WTC11 (cell line): ENCODE results near the gene NTF3. TPM values are rescaled to one million over a fixed set of nuclear protein-coding genes. Genes with fewer than 3 reads are reported as not detected.

Experiments used
- ATAC-seq: fragments of 200-7000 bp; cut with Tn5 transposase; 2 replicates; pipeline ENCODE4 v1.10.0; 2021; ENCODE audit warnings: mild to moderate bottlenecking, moderate library complexity
- CTCF ChIA-PET: fragments of 300-600 bp; sonication (Branson Sonifier 250); formaldehyde crosslinking; loops from one replicate; lab custom pipeline; 2021; ENCODE audit warnings: antibody characterized with exemption; lab: Charles Lee
- POLR2A ChIA-PET: fragments of 350-600 bp; sonication (Branson Sonifier 250); formaldehyde crosslinking; loops from one replicate; lab custom pipeline; 2021; ENCODE audit warnings: antibody characterized with exemption; lab: Charles Lee
- DNase-seq: peaks from one replicate; pipeline ENCODE4 v3.0.0; 2021; ENCODE audit warnings: low spot score
- H3K27ac Mint-ChIP-seq: 2 replicates; pipeline ENCODE4 v1.8.0; 2021; ENCODE audit warnings: mixed read lengths
- H3K27me3 Mint-ChIP-seq: 2 replicates; pipeline ENCODE4 v1.8.0; 2021; ENCODE audit warnings: low read depth, mild to moderate bottlenecking, moderate library complexity, mixed read lengths
- H3K36me3 Mint-ChIP-seq: 2 replicates; pipeline ENCODE4 v1.8.0; 2021; ENCODE audit warnings: mixed read lengths
- H3K4me1 Mint-ChIP-seq: 2 replicates; pipeline ENCODE4 v1.8.0; 2022; ENCODE audit warnings: mixed read lengths
- H3K4me3 Mint-ChIP-seq: 2 replicates; pipeline ENCODE4 v1.8.0; 2021; ENCODE audit warnings: mild to moderate bottlenecking, moderate library complexity, mixed read lengths
- H3K9me3 Mint-ChIP-seq: 2 replicates; pipeline ENCODE4 v1.8.0; 2021; ENCODE audit warnings: mixed read lengths
- ARID4B ChIP-seq: sonication (generic); formaldehyde crosslinking; IDR thresholded peaks from 2 replicates; pipeline ENCODE4 v1.8.0; 2023; ENCODE audit warnings: missing genetic modification reagents, mild to moderate bottlenecking, borderline replicate concordance
- CREB1 ChIP-seq: sonication (generic); formaldehyde crosslinking; IDR thresholded peaks from 2 replicates; pipeline ENCODE4 v1.8.0; 2023; ENCODE audit warnings: mild to moderate bottlenecking, missing genetic modification reagents
- ELF4 ChIP-seq: sonication (generic); formaldehyde crosslinking; IDR thresholded peaks from 2 replicates; pipeline ENCODE4 v1.8.1; 2022; ENCODE audit warnings: low read depth, mild to moderate bottlenecking, moderate library complexity, missing genetic modification reagents
- GABPB1 ChIP-seq: sonication (generic); formaldehyde crosslinking; IDR thresholded peaks from 2 replicates; pipeline ENCODE4 v1.8.1; 2023; ENCODE audit warnings: mild to moderate bottlenecking, missing genetic modification reagents
- HMGA2 ChIP-seq: fragments of 250-450 bp; sonication (Bioruptor Pico); IDR thresholded peaks from 2 replicates; pipeline ENCODE4 v1.4.0; 2021; ENCODE audit warnings: mild to moderate bottlenecking, moderate library complexity
- MAX ChIP-seq: sonication (generic); formaldehyde crosslinking; IDR thresholded peaks from 2 replicates; pipeline ENCODE4 v1.8.0; 2022; ENCODE audit warnings: mild to moderate bottlenecking, missing genetic modification reagents
- NFE2L1 ChIP-seq: sonication (generic); formaldehyde crosslinking; IDR thresholded peaks from 2 replicates; pipeline ENCODE4 v1.8.1; 2023; ENCODE audit warnings: missing genetic modification reagents
- OVOL2 ChIP-seq: fragments of 250-450 bp; sonication (Bioruptor Pico); IDR thresholded peaks from 2 replicates; pipeline ENCODE4 v1.9.0; 2021; ENCODE audit warnings: mild to moderate bottlenecking, borderline replicate concordance
- RELA ChIP-seq: sonication (generic); formaldehyde crosslinking; IDR thresholded peaks from 2 replicates; pipeline ENCODE4 v1.8.1; 2022; ENCODE audit warnings: missing genetic modification reagents, mild to moderate bottlenecking, borderline replicate concordance
- USF1 ChIP-seq: sonication (generic); formaldehyde crosslinking; IDR thresholded peaks from 2 replicates; pipeline ENCODE4 v1.8.0; 2022; ENCODE audit warnings: mild to moderate bottlenecking, missing genetic modification reagents
- ZBTB21 ChIP-seq: sonication (generic); formaldehyde crosslinking; IDR thresholded peaks from 2 replicates; pipeline ENCODE4 v1.8.1; 2023; ENCODE audit warnings: mild to moderate bottlenecking, missing genetic modification reagents, borderline replicate concordance
- ZNF121 ChIP-seq: sonication (generic); formaldehyde crosslinking; IDR thresholded peaks from 2 replicates; pipeline ENCODE4 v1.8.0; 2023; ENCODE audit warnings: missing genetic modification reagents
- ZNF263 ChIP-seq: sonication (generic); formaldehyde crosslinking; IDR thresholded peaks from 2 replicates; pipeline ENCODE4 v1.8.1; 2022; ENCODE audit warnings: low read depth, mild to moderate bottlenecking, moderate library complexity, missing genetic modification reagents
- ZNF396 ChIP-seq: fragments of 250-450 bp; sonication (Bioruptor Pico); IDR thresholded peaks from 2 replicates; pipeline ENCODE4 v1.8.0; 2021; ENCODE audit warnings: mild to moderate bottlenecking, moderate library complexity, borderline replicate concordance
- ZNF423 ChIP-seq: fragments of 250-450 bp; sonication (Bioruptor Pico); IDR thresholded peaks from 2 replicates; pipeline ENCODE4 v2.1.2; 2022; ENCODE audit warnings: mild to moderate bottlenecking, moderate library complexity
- ZNF671 ChIP-seq: fragments of 250-450 bp; sonication (Bioruptor Pico); IDR thresholded peaks from 2 replicates; pipeline ENCODE4 v1.8.0; 2021; ENCODE audit warnings: mild to moderate bottlenecking
- total RNA-seq: library from RNA; stranded (reverse); gene quantifications from 3 replicates; pipeline ENCODE4 v1.2.3, GENCODE V29; 2021
- TF ChIP-seq, protein P1 (sequence below): sonication (generic); formaldehyde crosslinking; IDR thresholded peaks from 2 replicates; pipeline ENCODE4 v1.8.1; 2023; ENCODE audit warnings: mild to moderate bottlenecking, moderate library complexity, missing genetic modification reagents
- TF ChIP-seq, protein P2 (sequence below): fragments of 250-450 bp; sonication (Bioruptor Pico); IDR thresholded peaks from 2 replicates; pipeline ENCODE4 v1.9.0; 2021; ENCODE audit warnings: mild to moderate bottlenecking
- TF ChIP-seq, protein P3 (sequence below): sonication (generic); formaldehyde crosslinking; IDR thresholded peaks from 2 replicates; pipeline ENCODE4 v1.8.1; 2022; ENCODE audit warnings: mild to moderate bottlenecking, moderate library complexity, missing genetic modification reagents

NTF3 gene
- total RNA-seq, 1 experiment from 2014 or later = 1.3 TPM

GRCh38 chr12:5520037-5520436 lies 88.1 kb downstream of the NTF3 start:
- DNase-seq = no peak

More at GRCh38 chr12:5520037-5520436, 88.1 kb downstream of the NTF3 start:
- POLR2A ChIA-PET = no interaction called here
- no peak overlapping the region for H3K4me3 Mint-ChIP-seq
- TF ChIP-seq ELF4 (CRISPR knock-in tag) (no peak), HMGA2 (no peak), ARID4B (CRISPR knock-in tag) (no peak), CREB1 (CRISPR knock-in tag) (no peak), ZNF263 (CRISPR knock-in tag) (no peak), GABPB1 (CRISPR knock-in tag) (no peak), ZBTB21 (CRISPR knock-in tag) (no peak), NFE2L1 (CRISPR knock-in tag) (no peak), RELA (no peak), ZNF396 (no peak), MAX (no peak), ZNF121 (no peak), OVOL2 (no peak), ZNF423 (CRISPR knock-in tag) (no peak), USF1 (no peak), ZNF671 (CRISPR knock-in tag) (no peak)
- TF ChIP-seq, protein P1, sequence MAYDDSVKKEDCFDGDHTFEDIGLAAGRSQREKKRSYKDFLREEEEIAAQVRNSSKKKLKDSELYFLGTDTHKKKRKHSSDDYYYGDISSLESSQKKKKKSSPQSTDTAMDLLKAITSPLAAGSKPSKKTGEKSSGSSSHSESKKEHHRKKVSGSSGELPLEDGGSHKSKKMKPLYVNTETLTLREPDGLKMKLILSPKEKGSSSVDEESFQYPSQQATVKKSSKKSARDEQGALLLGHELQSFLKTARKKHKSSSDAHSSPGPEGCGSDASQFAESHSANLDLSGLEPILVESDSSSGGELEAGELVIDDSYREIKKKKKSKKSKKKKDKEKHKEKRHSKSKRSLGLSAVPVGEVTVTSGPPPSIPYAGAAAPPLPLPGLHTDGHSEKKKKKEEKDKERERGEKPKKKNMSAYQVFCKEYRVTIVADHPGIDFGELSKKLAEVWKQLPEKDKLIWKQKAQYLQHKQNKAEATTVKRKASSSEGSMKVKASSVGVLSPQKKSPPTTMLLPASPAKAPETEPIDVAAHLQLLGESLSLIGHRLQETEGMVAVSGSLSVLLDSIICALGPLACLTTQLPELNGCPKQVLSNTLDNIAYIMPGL (CRISPR knock-in tag) = no peak
- TF ChIP-seq, protein P2, sequence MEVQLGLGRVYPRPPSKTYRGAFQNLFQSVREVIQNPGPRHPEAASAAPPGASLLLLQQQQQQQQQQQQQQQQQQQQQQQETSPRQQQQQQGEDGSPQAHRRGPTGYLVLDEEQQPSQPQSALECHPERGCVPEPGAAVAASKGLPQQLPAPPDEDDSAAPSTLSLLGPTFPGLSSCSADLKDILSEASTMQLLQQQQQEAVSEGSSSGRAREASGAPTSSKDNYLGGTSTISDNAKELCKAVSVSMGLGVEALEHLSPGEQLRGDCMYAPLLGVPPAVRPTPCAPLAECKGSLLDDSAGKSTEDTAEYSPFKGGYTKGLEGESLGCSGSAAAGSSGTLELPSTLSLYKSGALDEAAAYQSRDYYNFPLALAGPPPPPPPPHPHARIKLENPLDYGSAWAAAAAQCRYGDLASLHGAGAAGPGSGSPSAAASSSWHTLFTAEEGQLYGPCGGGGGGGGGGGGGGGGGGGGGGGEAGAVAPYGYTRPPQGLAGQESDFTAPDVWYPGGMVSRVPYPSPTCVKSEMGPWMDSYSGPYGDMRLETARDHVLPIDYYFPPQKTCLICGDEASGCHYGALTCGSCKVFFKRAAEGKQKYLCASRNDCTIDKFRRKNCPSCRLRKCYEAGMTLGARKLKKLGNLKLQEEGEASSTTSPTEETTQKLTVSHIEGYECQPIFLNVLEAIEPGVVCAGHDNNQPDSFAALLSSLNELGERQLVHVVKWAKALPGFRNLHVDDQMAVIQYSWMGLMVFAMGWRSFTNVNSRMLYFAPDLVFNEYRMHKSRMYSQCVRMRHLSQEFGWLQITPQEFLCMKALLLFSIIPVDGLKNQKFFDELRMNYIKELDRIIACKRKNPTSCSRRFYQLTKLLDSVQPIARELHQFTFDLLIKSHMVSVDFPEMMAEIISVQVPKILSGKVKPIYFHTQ (CRISPR knock-in tag) = no peak
- TF ChIP-seq, protein P3, sequence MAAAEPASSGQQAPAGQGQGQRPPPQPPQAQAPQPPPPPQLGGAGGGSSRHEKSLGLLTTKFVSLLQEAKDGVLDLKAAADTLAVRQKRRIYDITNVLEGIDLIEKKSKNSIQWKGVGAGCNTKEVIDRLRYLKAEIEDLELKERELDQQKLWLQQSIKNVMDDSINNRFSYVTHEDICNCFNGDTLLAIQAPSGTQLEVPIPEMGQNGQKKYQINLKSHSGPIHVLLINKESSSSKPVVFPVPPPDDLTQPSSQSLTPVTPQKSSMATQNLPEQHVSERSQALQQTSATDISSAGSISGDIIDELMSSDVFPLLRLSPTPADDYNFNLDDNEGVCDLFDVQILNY (CRISPR knock-in tag) = no peak
- no peak overlapping the region for H3K27ac Mint-ChIP-seq
- no peaks in the 10 kb centered on the region for H3K9me3 Mint-ChIP-seq
- H3K36me3 Mint-ChIP-seq = no peaks in the 10 kb centered on the region
- peaks cover 30% of the 10 kb centered on the region for H3K4me1 Mint-ChIP-seq
- no peaks in the 10 kb centered on the region; the same call in 1 of the 2 replicates for H3K27me3 Mint-ChIP-seq
- ATAC-seq = no peak
- CTCF ChIA-PET = interaction anchor here (0.6 to 2.3 kb wide), 5 partner anchors 7 to 320 kb away, joined by 3 to 8 read pairs (median 4); no protein-coding TSS in a partner anchor
